Endometrial microvascular endothelial cells (primary cell): Measurements from ENCODE around the gene DEPDC5. TPM values are rescaled to one million over a fixed set of nuclear protein-coding genes. Genes with fewer than 3 reads are reported as not detected.
"Not testable (repeated sequence)": the region's sequence is repeated elsewhere in the genome, so short reads cannot be mapped to it uniquely, and the experiment has no call there.

Source experiments
- in situ Hi-C: cut with HindIII; loops from 2 replicates; pipeline ENCODE4 v1.10.0; 2017; ENCODE audit warnings: low sequenced_read_pairs, low pct_unique_long_range_greater_than_20kb; ENCODE audit errors: inconsistent ontology term
- total RNA-seq: library from RNA; depleted of rRNA; stranded (reverse); fragments of >200 nt; gene quantifications from one replicate; pipeline ENCODE4 v1.2.3, GENCODE V29; 2015; ENCODE audit errors: inconsistent ontology term

Gene DEPDC5
- total RNA-seq, 1 donor from 2014 or later = 14.9 TPM

DNA sequence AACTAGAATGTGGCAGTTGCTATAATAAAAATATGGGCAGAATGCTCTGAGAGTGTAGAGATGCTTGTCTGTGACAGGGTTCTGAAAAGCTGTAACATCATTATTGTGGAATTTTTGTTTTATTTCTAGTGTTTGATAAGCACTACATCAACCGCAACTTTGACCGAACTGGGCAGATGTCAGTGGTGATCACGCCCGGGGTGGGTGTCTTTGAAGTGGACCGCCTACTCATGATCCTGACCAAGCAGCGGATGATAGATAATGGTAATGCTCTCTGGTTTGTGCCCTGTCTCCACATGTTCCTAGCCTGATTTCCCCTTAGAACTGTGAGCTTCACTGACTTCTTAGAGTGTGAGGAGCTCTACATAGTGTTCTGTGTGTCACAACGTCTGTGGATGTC lies 48.8 kb downstream of the DEPDC5 start:
- in situ Hi-C loops = no loop called here

- in situ Hi-C loops = no loop called here
Observed at GRCh38 chr22:31806751-31807150, 52.9 kb downstream of the DEPDC5 start.

DNA sequence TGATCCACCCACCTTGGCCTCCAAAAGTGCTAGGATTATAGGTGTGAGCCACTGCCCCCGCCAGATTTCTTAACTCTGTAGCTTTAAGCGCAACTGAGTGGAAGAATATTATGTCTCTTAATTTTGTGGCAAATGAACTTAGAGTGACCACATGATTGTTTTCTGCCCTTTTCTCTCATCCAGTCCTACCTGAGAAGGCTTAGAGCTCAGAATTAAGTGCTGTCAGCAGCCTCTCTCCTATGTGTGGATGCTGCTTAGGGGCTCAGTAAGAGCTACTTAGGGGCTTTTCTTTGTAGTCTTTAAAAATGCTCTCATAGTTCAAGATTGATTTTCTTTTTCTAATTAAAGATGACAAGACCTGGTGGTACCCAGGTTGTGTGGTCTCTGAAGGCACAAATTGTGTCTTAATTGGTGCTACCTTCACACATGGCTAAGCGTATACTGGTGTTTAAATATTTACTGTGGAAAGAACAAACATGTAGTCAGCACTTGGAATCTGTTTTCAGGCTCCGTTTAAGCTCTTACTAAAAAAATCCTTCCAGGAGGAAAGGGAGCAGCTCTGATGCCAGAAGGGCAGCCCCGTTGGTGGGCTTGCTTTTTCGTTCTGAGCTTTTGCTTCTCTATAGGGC lies 59.3 kb downstream of the DEPDC5 start:
- in situ Hi-C loops = no loop called here

DNA sequence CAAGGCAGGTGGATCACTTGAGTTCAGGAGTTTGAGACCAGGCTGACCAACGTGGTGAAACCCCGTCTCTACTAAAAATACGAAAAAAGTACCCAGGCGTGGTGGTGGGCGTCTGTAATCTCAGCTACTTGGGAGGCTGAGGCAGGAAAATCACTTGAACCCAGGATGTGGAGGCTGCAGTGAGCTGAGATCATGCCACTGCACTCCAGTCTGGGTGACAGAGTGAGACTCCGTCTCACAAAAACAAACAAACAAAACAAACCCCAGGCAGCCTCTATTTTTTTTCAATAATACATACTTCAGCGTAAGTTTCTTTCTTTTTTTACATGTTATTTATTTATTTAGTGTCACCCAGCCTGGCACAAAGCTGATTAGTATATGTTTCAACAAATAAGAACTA lies 60.1 kb downstream of the DEPDC5 start:
- in situ Hi-C loops = not testable (repeated sequence)

DNA sequence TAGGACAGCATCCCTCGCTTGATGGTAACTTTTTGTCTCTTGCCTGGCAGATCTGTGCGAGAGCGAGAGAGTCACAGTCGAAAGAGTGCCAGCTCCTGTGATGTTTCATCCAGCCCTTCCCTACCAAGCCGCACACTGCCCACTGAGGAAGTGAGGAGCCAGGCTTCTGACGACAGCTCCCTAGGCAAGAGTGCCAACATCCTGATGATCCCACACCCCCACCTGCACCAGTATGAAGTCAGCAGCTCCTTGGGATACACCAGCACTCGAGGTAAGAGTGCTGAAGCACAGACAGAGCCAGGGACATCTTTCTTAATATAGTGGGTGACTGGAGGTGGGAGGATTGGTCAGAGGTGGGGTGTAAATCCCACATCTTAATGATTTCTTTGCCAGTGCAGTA lies 61.1 kb downstream of the DEPDC5 start:
- in situ Hi-C loops = no loop called here

DNA sequence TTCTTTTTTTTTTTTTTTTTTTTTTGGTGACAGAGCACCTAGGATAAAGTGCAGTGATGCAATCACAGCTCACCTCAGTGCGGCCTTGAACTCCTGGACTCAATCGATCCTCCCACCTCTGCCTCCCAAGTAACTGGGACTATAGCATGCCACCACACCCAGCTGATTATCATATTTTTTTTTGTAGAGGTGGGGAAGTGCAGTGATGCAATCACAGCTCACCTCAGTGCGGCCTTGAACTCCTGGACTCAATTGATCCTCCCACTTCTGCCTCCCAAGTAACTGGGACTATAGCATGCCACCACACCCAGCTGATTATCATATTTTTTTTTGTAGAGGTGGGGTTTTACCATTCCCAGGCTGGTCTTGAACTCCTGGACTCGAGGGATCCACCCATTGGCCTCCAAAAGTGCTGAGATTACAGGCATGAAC lies 61.6 kb downstream of the DEPDC5 start:
- in situ Hi-C loops = not testable (repeated sequence)

DNA sequence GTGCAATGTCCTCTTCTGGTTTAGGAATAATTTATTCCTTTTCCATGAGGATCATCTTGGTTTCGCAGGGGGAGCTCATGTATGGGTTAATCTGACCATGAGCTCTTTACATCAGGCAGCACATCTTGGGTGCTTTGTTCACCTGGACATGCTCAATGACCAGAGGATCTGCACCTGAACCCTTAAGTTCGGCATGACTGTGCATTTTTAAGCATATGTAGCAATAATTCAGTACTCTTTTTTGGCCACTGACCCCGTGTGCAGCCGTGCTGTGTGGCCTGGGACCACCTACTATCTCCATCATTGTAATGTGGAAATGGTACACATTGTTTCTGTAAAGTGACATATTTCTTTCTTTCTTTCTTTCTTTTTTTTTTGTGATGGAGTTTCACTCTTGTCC lies 62.9 kb downstream of the DEPDC5 start:
- in situ Hi-C loops = no loop called here

DNA sequence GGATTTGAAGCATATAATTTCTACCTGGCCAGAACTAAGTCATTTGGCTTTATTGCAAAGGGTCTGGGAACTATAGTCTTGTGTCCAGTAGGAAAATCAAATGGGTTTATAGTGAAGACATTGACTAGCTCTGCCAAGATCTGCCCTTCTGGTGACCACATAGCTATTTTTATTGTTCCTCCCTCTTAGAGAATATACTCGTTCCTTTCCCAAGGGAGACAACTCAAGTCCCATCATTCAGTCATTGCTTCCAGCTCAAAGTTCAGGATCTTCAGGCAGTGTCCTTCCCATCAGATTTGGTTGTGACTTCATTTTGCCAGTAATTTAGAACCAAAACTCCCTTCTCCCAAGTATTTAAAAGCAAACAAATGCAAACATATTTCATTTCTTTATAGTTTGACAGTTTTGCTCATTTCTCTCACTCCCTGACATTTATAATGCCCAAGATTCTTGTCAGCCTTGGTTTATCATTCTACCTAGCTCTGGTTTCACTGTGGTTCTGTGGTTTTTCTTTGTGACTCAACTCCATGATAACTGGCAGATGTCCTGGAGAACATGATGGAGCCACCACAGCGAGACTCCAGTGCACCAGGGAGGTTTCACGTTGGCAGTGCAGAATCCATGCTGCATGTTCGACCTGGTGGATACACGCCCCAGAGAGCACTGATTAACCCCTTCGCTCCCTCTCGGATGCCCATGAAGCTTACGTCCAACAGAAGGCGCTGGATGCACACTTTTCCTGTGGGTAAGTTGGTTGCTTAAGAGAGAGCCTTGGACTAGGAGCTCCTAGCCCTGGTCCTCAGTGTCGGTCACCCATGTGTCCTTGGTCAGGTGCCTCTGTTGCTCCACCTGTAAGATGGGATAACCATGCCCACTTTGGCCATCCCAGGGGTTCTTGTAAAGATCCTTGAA lies 64.9 kb downstream of the DEPDC5 start:
- in situ Hi-C loops = no loop called here

- in situ Hi-C loops = no loop called here
Observed at GRCh38 chr22:31820655-31821054, 66.8 kb downstream of the DEPDC5 start.

GRCh38 chr22:31821572-31821971 lies 67.8 kb downstream of the DEPDC5 start:
- in situ Hi-C loops = no loop called here

GRCh38 chr22:31822523-31822922 lies 68.7 kb downstream of the DEPDC5 start:
- in situ Hi-C loops = no loop called here

DNA sequence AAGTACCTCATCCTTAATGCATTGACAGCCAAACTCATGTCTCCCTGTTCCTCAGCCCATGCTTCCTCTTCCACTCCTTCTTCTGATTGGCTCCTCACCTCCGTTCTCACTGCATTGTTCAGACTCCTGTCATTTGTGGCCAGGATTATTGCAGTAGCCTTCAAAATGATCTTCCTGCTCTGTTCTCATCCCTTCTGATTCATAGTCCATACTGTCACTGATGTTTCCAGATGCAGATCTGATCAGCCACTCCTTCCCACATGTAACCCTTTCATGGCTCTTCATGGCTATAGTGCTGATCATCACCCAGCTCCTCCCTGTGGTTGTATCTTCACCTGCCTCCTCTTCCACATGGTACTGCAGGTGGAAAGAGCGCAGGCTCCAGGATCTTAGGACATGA lies 71.7 kb downstream of the DEPDC5 start:
- in situ Hi-C loops = no loop called here

GRCh38 chr22:31826443-31826842 lies 72.6 kb downstream of the DEPDC5 start:
- in situ Hi-C loops = no loop called here

DNA sequence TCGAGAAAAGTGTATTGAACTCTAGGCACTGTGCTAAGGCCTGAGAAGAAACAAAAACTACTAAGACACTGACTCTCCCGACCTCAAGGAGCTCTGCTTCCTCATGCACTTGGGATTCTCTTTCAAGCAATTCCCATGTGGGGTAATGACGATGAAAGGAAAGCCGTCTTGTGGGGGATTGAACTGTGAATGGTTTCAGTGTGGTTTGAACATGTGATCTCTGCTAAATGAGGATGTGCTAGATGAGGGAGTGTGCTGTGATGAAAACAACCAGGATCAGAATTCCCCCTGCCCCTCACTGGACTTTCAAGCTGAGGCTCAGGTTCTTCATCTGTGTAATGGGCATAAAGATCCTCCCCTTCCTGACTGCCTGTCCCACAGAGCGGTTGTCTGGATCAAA lies 74.9 kb downstream of the DEPDC5 start:
- in situ Hi-C loops = no loop called here

DNA sequence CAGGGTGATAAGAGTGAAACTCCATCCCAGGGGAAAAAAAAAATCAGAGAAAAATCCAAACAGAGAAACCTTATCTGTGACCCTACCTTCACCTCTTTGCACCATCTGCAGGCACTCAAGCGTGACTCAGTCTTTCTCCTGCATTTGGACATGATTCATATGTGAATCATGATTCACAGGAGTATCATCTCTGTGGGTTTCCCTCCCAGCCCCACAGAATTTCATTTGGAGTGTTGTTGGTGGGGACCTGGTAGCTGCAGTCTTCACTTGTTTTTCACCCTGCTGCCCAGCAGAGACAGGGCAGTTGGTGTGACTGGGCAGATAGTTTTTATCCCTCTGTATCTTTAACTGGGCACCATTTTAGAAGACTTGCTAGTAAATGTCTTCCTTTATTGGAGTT lies 75.7 kb downstream of the DEPDC5 start:
- in situ Hi-C loops = no loop called here

GRCh38 chr22:31830721-31831070 lies 76.9 kb downstream of the DEPDC5 start:
- in situ Hi-C loops = no loop called here

DNA sequence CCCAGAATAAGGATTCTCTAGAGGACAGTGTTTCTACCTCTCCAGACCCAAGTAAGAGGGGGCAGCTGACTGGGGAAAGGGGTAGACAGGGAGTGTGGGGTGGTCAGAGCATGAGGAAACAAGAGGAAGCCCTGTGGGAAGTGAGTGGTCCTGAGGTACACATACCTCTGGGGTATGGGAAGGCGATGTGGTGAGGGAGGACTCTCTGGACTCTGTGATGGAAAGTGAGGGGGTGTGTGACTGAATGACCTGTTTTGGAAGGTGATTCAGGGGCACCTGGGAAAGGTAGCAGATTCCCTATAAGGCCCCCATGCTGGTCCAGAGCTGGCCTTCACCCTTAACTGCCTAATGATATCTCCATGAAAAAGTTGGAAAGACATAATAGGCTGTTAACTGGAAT lies 80.1 kb downstream of the DEPDC5 start:
- in situ Hi-C loops = no loop called here

GRCh38 chr22:31836010-31836409 lies 82.2 kb downstream of the DEPDC5 start:
- in situ Hi-C loops = no loop called here

DNA sequence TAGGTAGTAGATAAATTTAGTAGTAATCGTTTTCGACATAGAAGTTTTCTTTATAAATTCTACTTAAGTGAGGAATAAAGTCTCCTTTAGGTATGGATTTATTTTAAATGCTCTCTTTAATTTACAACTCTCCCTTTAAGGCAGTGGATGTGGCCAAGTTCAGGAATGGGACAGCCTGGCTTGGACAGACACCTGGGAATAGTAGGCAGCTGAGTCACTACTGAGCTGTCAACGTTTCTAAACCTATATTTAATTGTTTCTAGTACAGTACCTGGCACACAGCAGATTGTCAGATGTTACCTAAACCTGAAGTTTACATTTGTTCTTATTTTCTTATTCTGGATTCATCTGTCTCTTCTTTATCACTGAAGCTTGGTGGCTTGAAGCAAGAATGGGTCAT lies 85.1 kb downstream of the DEPDC5 start:
- in situ Hi-C loops = no loop called here

- in situ Hi-C loops = no loop called here
Observed at GRCh38 chr22:31839986-31840385, 86.2 kb downstream of the DEPDC5 start.
